ENCODE measurements around the gene LENG9.
"Not testable (repeated sequence)": the region's sequence is repeated elsewhere in the genome, so short reads cannot be mapped to it uniquely, and the experiment has no call there.

LENG9 gene

GRCh38 chr19:54478677-54479266, 15.2 kb upstream of the LENG9 start:
- no peak for DNase-seq (ENCODE audit: low read depth in 3 of 3)

DNA sequence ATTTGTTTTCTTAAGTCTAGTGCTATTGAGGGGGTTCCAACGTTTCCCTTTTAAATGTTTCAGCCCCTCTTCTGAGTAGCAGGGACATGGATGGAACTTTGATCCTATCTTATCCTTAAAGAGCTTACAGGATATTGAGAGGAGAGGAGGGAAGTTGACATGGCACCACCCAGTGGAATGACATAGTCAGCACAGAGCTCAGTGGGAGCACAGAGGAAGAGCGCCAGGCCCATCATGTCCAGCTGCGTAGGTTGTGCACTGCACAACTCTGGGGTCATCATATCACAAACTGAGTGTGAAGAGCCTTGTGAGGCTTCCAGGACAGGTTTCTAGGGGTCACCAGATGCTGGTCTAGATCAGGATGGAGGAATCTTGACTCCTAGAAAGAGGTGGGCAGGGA, 14.1 kb upstream of the LENG9 start:
- DNase-seq (ENCODE audit: low read depth in 3 of 3) = no peak

- no peak for DNase-seq (ENCODE audit: low read depth in 3 of 3)
These were observed 12.1 kb upstream of the LENG9 start for GRCh38 chr19:54475706-54476105.

DNA sequence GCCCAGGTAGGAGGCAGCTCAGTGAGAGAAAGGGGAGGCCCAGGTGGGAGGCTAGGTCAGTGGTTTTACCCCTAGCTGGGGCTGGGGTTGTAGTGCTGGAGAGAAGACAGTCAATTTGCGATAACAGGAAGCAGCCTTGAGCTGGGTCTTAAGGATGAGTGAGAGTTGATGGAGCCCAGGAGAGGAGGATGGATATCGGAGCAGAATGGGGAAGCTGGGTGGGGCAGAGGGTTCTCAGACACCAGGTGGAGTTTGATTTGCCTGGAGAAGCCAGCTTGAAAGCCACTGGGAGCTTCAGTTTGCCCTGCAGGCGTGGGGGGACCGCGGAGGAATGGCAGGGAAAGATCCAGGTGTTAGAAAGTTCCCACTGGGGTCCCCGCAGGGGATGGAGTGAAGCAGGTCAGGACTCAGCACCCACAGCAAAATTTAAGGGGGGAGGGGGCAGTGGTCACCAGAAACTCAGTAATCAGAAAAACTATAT, 10.4 kb upstream of the LENG9 start:
- DNase-seq (ENCODE audit: low read depth in 3 of 3) = no peak

DNA sequence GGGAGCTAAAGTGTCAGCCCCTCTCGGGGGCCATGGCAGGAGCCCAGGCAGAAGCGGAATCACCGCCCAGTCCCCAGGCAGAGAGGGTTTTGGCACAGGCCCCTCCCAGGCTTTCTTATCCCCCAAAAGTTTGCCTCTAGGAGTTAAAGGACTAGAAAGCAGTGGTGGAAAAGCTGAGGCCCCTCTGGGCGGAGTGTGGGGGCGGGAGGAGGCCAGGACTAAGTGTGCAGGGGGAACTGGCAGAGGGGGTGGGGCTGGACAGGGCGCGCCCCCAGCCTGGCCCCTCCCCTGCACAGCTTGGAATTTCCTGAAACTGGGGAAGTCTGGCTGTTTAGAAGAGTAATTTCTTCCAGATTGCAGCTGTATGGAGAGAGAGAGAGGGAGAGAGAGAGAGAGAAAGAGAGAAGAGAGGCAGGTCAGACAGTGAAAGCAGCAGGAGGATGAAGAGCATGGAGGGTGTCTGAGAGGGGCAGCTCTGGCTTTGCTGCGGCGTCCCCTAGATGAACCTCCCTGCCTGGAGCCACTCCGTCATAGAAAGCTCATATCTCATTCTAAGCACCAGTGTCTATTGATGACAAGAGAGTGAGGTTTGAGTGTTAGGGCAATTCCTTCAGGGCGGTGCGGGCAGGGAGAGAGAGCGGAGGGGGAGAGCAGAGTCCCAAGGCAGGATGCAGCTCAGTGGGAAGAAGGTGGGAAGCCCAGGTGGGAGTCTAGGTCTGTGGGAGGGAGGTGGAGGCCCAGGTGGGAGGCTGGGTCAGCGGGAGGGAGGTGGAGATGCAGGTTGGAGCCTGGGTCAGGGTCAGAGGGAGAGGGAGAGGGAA, 9.7 kb upstream of the LENG9 start, which contains the start of gene CDC42EP5:
CDC42EP5 (minus strand) TSS at position 226 of the 821 bp plus-strand sequence. CDS start 7,749 bp downstream, outside the sequence.
- no peak for DNase-seq (ENCODE audit: low read depth in 3 of 3)

- DNase-seq (ENCODE audit: low read depth in 3 of 3) = no peak
These were observed 7.6 kb upstream of the LENG9 start for GRCh38 chr19:54470991-54471782.

- no peak for DNase-seq (ENCODE audit: low read depth in 3 of 3)
These were observed 6.8 kb upstream of the LENG9 start for GRCh38 chr19:54470276-54470887.

DNA sequence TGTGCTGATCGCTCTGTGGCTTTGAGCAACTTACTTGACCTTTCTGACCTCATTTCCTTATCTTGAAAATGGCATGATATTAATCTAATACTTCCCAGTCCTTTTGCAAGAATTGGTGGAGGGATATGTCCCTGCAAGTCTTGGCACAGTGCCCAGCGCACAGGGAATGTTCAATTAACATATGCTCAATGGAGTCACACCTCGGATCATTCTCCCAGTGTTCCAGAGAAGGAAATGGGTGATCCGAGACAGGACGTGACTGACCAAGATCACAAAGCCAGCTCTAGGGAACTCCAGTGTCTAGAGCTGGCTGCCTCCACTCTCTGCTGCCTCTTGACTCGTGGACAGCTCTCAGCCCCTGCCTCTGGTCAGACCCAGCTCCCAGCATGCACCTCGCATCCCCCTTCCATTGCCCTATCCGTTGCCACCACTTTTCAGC, 5.9 kb upstream of the LENG9 start:
- no peak for DNase-seq (ENCODE audit: low read depth in 3 of 3)

DNA sequence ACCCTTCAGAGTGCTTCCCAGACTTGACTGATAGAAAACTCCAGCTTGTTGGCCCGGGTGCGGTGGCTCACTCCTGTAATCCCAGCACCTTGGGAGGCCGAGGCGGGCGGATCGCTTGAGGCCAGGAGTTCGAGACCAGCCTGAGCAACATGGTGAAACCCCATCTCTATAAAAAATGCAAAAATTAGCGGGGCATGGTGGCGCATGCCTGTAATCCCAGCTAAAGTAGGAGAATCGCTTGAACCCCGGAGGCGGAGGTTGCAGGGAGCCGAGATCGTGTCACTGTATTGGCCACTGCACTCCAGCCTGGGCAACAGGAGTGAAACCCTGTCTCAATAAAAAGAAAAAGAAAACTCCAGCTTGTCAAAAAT, 2.5 kb upstream of the LENG9 start:
- DNase-seq (ENCODE audit: low read depth in 3 of 3) = not testable (repeated sequence)

GRCh38 chr19:54465426-54466109, 2.0 kb upstream of the LENG9 start:
- DNase-seq (ENCODE audit: low read depth in 3 of 3) = no peak

GRCh38 chr19:54464630-54465425, 1.2 kb upstream of the LENG9 start:
- DNase-seq (ENCODE audit: low read depth in 3 of 3) = peak in 2 of 3 experiments; percentile 46 to 63

DNA sequence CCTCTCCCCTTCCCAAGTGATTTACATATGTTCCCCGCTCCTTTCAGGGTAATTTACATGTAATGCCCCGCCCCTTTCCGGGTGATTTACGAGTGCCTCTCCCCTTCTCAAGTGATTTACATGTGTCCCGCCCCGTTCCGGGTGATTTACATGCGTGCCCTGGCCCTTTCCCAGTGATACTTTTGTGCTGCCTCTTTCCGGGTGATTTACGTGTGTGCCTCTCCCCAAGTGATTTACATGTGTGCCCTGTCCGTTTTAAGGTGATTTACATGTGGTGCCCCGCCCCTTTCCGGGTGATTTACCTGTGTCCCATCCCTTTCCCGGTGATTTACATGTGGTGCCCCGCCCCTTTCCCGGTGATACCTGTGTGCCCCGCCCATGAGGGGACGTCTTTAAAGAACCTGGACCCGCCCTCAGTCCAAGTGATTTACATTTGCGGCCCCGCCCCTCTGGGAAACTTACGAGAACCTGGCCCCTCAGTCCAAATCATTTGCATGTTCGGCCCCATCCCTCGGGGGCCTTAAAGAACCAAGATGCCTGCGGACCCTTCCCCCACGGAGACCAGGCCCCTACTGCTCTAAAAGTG, 559 bp upstream of the LENG9 start:
- DNase-seq (ENCODE audit: low read depth in 3 of 3) = peak; percentile 64 to 68 (median 67)

DNA sequence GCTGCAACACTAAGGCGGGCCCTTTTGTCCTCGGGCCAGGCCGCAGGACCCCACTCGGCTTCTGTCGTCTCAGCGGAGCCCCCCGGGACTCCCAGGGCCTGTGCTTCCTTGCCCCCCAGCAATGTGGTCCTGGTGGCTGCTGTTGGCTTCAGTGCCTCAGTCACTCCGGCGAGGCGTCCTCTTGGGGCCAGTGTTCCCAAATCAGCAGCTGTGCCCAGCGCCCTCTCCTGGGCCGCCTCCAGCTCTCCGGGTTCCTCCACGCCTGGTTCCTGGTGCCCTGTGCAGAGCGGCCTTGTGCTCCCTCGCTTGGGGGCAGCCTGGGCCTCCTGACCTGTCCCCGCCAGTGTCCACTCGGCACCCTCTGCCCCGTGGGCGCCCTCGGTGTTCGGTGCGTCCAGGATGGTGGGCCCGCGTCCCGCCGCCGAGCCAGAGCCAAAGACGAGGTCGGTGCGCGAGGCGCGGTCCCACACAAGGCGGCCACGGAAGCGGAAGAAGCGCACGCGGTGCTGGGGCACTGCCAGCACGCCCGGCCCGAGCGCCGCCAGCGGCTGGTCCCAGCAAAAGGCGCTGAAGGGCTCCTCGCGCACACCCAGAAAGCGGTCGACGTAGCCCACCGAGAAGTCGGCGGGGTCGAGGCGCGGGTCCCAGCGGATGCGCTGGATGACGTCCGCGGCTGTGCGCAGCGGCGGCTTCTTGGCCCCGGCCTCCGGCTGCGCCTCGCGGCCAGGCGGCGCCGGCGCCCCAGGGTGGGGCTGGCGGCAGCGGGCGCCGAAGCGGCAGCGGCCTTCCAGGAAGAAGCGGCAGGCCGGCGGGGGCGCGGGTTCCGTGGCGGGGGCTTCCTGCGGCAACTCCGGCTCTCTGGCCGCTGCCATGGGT, 685 bp downstream of the LENG9 start:
- DNase-seq (ENCODE audit: low read depth in 3 of 3) = peak; percentile 38 to 46 (median 43)

DNA sequence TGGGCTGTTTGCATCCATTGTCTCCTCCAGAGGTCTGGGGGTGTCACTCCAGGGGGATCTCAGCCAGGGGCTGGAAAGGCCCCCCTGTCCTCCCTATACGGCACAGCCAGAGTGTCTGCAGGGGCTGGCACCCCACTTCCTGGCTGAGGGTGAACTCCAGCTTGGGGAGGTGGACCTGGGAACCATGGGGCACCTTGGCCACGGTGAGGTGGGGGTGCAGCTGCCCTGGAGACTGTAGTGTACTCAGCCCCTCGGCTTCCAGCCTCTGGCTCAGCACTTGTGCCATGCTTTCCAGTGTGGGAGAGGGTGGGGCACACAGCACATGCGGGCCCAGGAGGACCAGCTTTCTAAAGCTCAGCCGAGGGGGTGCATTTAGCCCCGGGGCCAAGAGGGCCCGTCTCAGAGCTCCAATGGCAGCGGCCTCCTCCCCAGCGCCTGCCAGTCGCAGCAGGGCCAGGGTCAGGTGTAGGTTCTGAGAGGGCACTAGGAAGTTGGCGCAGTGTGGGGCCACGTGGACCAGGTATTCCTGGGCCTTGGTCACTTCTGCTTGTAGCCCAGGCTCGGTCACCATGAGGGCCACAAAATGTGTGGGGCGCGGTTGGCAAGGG, 1.4 kb downstream of the LENG9 start:
- no peak for DNase-seq (ENCODE audit: low read depth in 3 of 3)

DNA sequence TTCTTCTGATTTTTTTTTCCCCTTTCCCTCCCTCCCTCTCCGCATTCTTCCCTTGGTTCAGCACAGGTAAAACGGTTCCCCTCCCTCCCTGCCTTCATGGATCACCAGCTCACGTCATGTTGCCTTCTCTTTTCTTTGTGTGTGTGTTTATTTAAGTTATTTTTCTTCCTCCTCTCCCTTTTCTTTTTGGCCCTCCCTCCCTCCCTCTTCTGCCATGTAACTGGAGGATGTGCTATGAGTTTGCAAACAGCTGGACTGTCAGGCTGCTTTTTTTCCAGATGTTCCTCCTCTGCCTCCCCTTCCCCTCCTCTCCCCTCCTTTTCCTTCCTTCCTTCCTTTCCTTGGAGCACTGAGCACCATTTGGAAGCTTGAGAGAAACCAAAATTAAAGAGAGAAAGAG, 2.0 kb downstream of the LENG9 start:
- DNase-seq (ENCODE audit: low read depth in 3 of 3) = no peak

DNA sequence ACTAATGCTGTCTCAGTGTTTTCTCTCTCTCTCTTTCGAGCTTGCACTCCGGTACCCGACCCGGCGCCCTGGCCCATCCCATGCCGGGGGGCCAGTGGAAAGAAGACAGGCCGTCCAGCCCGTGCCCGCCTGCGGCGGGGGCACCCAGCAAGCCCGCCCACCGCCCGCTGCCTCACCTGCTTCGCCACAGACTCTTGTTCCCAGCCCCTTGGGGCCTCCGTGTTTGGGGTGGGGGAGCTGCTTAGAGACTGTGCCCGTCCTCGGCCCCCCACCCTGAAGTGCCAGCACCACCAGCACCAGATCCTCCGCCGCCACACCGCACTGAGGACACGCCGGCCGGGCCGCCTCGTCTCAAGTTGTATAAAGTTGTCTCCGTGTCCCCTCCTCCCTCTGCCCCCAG, 2.4 kb downstream of the LENG9 start:
- no peak for DNase-seq (ENCODE audit: low read depth in 3 of 3)

GRCh38 chr19:54460230-54461005, 3.2 kb downstream of the LENG9 start:
- no peak for DNase-seq (ENCODE audit: low read depth in 3 of 3)

Data from stimulated activated CD4-positive, alpha-beta T cell treated with anti-CD3 and anti-CD28 coated beads, TNF-alpha, amount 100 ng/mL, for 4 hours (primary cell).